H9 (cell line): ENCODE data around the gene MYL2. TPM values are rescaled to one million over a fixed set of nuclear protein-coding genes. Genes with fewer than 3 reads are reported as not detected.

Experiments
- DNase-seq: peaks from one replicate; pipeline ENCODE4 v3.0.0-alpha.2; 2017
- H2AFZ ChIP-seq: one replicate; pipeline ENCODE4 v1.6.1; 2013; ENCODE audit warnings: mild to moderate bottlenecking, low read length, control low read depth, moderate library complexity
- H2AK5ac ChIP-seq: 2 replicates; pipeline ENCODE4 v1.6.1; 2013; ENCODE audit warnings: low read length, control low read depth, mixed read lengths; ENCODE audit not compliant: insufficient read length
- H2BK120ac ChIP-seq: one replicate; pipeline ENCODE4 v1.6.1; 2013; ENCODE audit warnings: low read depth, mild to moderate bottlenecking, low read length, control low read depth, inconsistent platforms; ENCODE audit not compliant: poor library complexity, severe bottlenecking
- H2BK12ac ChIP-seq: 2 replicates; pipeline ENCODE4 v1.6.1; 2013; ENCODE audit warnings: low read length, control low read depth, mixed read lengths, low read depth; ENCODE audit not compliant: insufficient read length
- H2BK15ac ChIP-seq: 2 replicates; pipeline ENCODE4 v1.6.1; 2013; ENCODE audit warnings: low read depth, low read length, control low read depth
- H2BK20ac ChIP-seq: one replicate; pipeline ENCODE4 v1.6.1; 2013; ENCODE audit warnings: low read depth, mild to moderate bottlenecking, low read length, control low read depth, inconsistent platforms; ENCODE audit not compliant: poor library complexity, severe bottlenecking
- H2BK5ac ChIP-seq: 2 replicates; pipeline ENCODE4 v1.6.1; 2013; ENCODE audit warnings: low read length, control low read depth, mixed read lengths; ENCODE audit not compliant: insufficient read length
- H3K14ac ChIP-seq: 2 replicates; pipeline ENCODE4 v1.6.1; 2013; ENCODE audit warnings: low read length, control low read depth; ENCODE audit not compliant: insufficient read depth
- H3K18ac ChIP-seq: 2 replicates; pipeline ENCODE4 v1.6.1; 2013; ENCODE audit warnings: low read depth, mild to moderate bottlenecking, mixed read lengths, low read length, control low read depth; ENCODE audit not compliant: insufficient read length
- H3K23ac ChIP-seq: 2 replicates; pipeline ENCODE4 v1.6.1; 2013; ENCODE audit warnings: low read length, control low read depth, mixed read lengths, low read depth; ENCODE audit not compliant: insufficient read length
- H3K23me2 ChIP-seq: 2 replicates; pipeline ENCODE4 v1.6.1; 2013; ENCODE audit warnings: low read depth, mild to moderate bottlenecking, mixed read lengths, low read length, control low read depth; ENCODE audit not compliant: insufficient read length, poor library complexity, severe bottlenecking
- H3K27ac ChIP-seq: 2 replicates; pipeline ENCODE4 v1.5.1; 2013; ENCODE audit warnings: low read length, control low read depth, mixed read lengths, low read depth; ENCODE audit not compliant: insufficient read length
- H3K27me3 ChIP-seq: 2 replicates; pipeline ENCODE4 v1.6.1; 2013; ENCODE audit warnings: low read length, control low read depth, inconsistent platforms; ENCODE audit not compliant: insufficient read depth
- H3K4ac ChIP-seq: 2 replicates; pipeline ENCODE4 v1.6.1; 2013; ENCODE audit warnings: low read depth, mild to moderate bottlenecking, control low read depth, inconsistent platforms, low read length, moderate library complexity
- H3K4me1 ChIP-seq: 2 replicates; pipeline ENCODE4 v1.6.1; 2013; ENCODE audit warnings: low read length, control low read depth, inconsistent platforms; ENCODE audit not compliant: insufficient read depth
- H3K4me2 ChIP-seq: 2 replicates; pipeline ENCODE4 v1.6.1; 2013; ENCODE audit warnings: low read length, control low read depth, mixed read lengths; ENCODE audit not compliant: insufficient read length, insufficient read depth
- H3K56ac ChIP-seq: 2 replicates; pipeline ENCODE4 v1.6.1; 2013; ENCODE audit warnings: low read depth, mild to moderate bottlenecking, mixed read lengths, low read length, control low read depth; ENCODE audit not compliant: insufficient read length
- H3K79me1 ChIP-seq: 2 replicates; pipeline ENCODE4 v1.6.1; 2013; ENCODE audit warnings: low read depth, mild to moderate bottlenecking, moderate library complexity, low read length, control low read depth, inconsistent platforms; ENCODE audit not compliant: insufficient read depth, poor library complexity, severe bottlenecking
- H3K79me2 ChIP-seq: 2 replicates; pipeline ENCODE4 v1.6.1; 2013; ENCODE audit warnings: low read length, control low read depth, inconsistent platforms; ENCODE audit not compliant: insufficient read depth
- H3K9ac ChIP-seq: 2 replicates; pipeline ENCODE4 v1.6.1; 2013; ENCODE audit warnings: low read length, control low read depth, mixed read lengths; ENCODE audit not compliant: insufficient read length; ENCODE audit errors: extremely low read depth
- H3K9me3 ChIP-seq: one replicate; pipeline ENCODE4 v1.6.1; 2013; ENCODE audit warnings: low read depth, low read length, inconsistent platforms; ENCODE audit not compliant: control insufficient read depth
- H3T11ph ChIP-seq: one replicate; pipeline ENCODE4 v1.6.1; 2013; ENCODE audit warnings: mild to moderate bottlenecking, low read length, control low read depth, inconsistent platforms
- H4K20me1 ChIP-seq: one replicate; pipeline ENCODE4 v1.6.1; 2013; ENCODE audit not compliant: control insufficient read depth, insufficient read length, insufficient read depth
- H4K5ac ChIP-seq: 2 replicates; pipeline ENCODE4 v1.6.1; 2013; ENCODE audit warnings: low read depth, mild to moderate bottlenecking, mixed read lengths, low read length, control low read depth; ENCODE audit not compliant: insufficient read length
- H4K8ac ChIP-seq: replicated peaks from 2 replicates; pipeline ENCODE4 v1.6.1; 2013; ENCODE audit warnings: low read length, control low read depth, mixed read lengths, low read depth; ENCODE audit not compliant: insufficient read length
- H4K91ac ChIP-seq: 2 replicates; pipeline ENCODE4 v1.6.1; 2013; ENCODE audit warnings: low read depth, mild to moderate bottlenecking, moderate library complexity, mixed read lengths, low read length, control low read depth; ENCODE audit not compliant: insufficient read length
- H3K27ac Mint-ChIP-seq, 3 experiments: 2 replicates in 2 of 3; 3 replicates in 1 of 3; pipeline ENCODE4 v1.8.0; 2020 to 2021; ENCODE audit warnings: mixed read lengths in 3 of 3, mild to moderate bottlenecking in 1 of 3, moderate library complexity in 1 of 3
- H3K27me3 Mint-ChIP-seq: 2 replicates; pipeline ENCODE4 v1.8.0; 2021; ENCODE audit warnings: low read depth, mild to moderate bottlenecking, moderate library complexity, mixed read lengths
- H3K36me3 Mint-ChIP-seq, 3 experiments: 2 replicates in 2 of 3; 3 replicates in 1 of 3; pipeline ENCODE4 v1.8.0; 2020 to 2021; ENCODE audit warnings: low read depth in 3 of 3, mixed read lengths in 3 of 3; ENCODE audit not compliant: insufficient read depth in 1 of 3
- H3K4me1 Mint-ChIP-seq, 2 experiments: 2 replicates each; pipeline ENCODE4 v1.8.0; 2020; ENCODE audit warnings: mixed read lengths in 2 of 2
- H3K4me3 Mint-ChIP-seq, 2 experiments: 2 replicates in 1 of 2; 3 replicates in 1 of 2; pipeline ENCODE4 v1.8.0; 2020 to 2021; ENCODE audit warnings: mild to moderate bottlenecking in 2 of 2, mixed read lengths in 2 of 2, moderate library complexity in 1 of 2
- H3K9me3 Mint-ChIP-seq, 2 experiments: 2 replicates in 1 of 2; 3 replicates in 1 of 2; pipeline ENCODE4 v1.8.0; 2020; ENCODE audit warnings: mild to moderate bottlenecking in 2 of 2, mixed read lengths in 2 of 2, moderate library complexity in 1 of 2
- CTCF ChIP-seq: fragments of 200-600 bp; sonication (generic); conservative IDR thresholded peaks from 3 replicates; pipeline ENCODE4 v1.8.0; 2021; ENCODE audit warnings: antibody characterized with exemption, mild to moderate bottlenecking
- whole genome bisulfite sequencing: extraction: QIAGEN DNeasy Blood & Tissue Kit; methylation state at CpG from one replicate; pipeline ENCODE4 v1.1.7; 2013; ENCODE audit warnings: missing lambda C conversion rate, low lambda C conversion rate, mixed read lengths; ENCODE audit not compliant: insufficient read length; ENCODE audit errors: extremely low coverage; 5-methylcytosine and 5-hydroxymethylcytosine counted together
- total RNA-seq: library from RNA; stranded (reverse); gene quantifications from 2 replicates; pipeline ENCODE4 v1.2.1, GENCODE V29; 2021

The MYL2 gene
- total RNA-seq, 1 experiment from 2014 or later = not detected

- Histone ChIP-seq H3K4me1 (peaks cover 5% of the 10 kb centered on the region; the same call in 1 of the 2 replicates), H3K27ac (peak overlapping the region; percentile 91), H3K27me3 (no peaks in the 10 kb centered on the region), H3T11ph (no peak overlapping the region), H4K8ac (no peak overlapping the region), H2BK20ac (no peak overlapping the region), H2AK5ac (no peak overlapping the region), H3K23ac (no peak overlapping the region), H3K4ac (no peak overlapping the region), H3K4me2 (peak overlapping the region; percentile 76), H3K18ac (no peak overlapping the region), H3K9me3 (no peaks in the 10 kb centered on the region), H2BK5ac (no peak overlapping the region), H2AFZ (no peak overlapping the region), H3K14ac (peak overlapping the region; percentile 73; the same call in 1 of the 2 replicates), H3K23me2 (peaks cover 4% of the 10 kb centered on the region), H4K5ac (no peak overlapping the region), H3K79me2 (no peaks in the 10 kb centered on the region; the same call in 1 of the 2 replicates), H3K56ac (no peak overlapping the region), H2BK12ac (no peak overlapping the region), H2BK120ac (no peak overlapping the region), H3K79me1 (no peaks in the 10 kb centered on the region), H4K20me1 (no peaks in the 10 kb centered on the region), H4K91ac (no peak overlapping the region), H2BK15ac (no peak overlapping the region), H3K9ac (peak overlapping the region; percentile 34)
- peaks cover 55 to 58% of the 10 kb centered on the region in 2 experiments for H3K4me1 Mint-ChIP-seq
- no CpG with 5 or more reads among the region's 21 CpGs for WGBS
- peaks cover 0 to 22% (median 2%) of the 10 kb centered on the region in 3 experiments; a peak in 5 of 7 replicates for H3K36me3 Mint-ChIP-seq
- H3K27ac Mint-ChIP-seq = peak overlapping the region; percentile 97 to 99 (median 98)
- H3K4me3 Mint-ChIP-seq = peak overlapping the region; percentile 71 to 83
- DNase-seq = peak; percentile 97
- no peaks in the 10 kb centered on the region for H3K27me3 Mint-ChIP-seq
- peaks cover 0 to 8% of the 10 kb centered on the region in 2 experiments; a peak in 1 of 5 replicates for H3K9me3 Mint-ChIP-seq
- TF ChIP-seq CTCF = peak; percentile 95
Observed at GRCh38 chr12:110937104-110937641, 16.8 kb upstream of the MYL2 start.
